Kidney (tissue), 14 donors: ENCODE results near the gene BCAS4. TPM values are rescaled to one million over a fixed set of nuclear protein-coding genes. Genes with fewer than 3 reads are reported as not detected.
"Not testable (repeated sequence)": the region's sequence is repeated elsewhere in the genome, so short reads cannot be mapped to it uniquely, and the experiment has no call there.

Source experiments
- DNase-seq, 5 donors: peaks; one replicate each; pipeline ENCODE4 v3.0.0-alpha.2; 2013 to 2020
- FAIRE-seq: peaks from 2 replicates; lab custom pipeline; 2012; peaks lifted over from hg19 to GRCh38; lab: Jason Lieb, UNC
- H3K27ac ChIP-seq, 2 donors: one replicate each; pipeline ENCODE4 v1.7.0; 2013; ENCODE audit warnings: low read depth in 2 of 2, low read length in 2 of 2, inconsistent platforms in 1 of 2
- H3K27me3 ChIP-seq: one replicate; pipeline ENCODE4 v1.7.1; 2013; ENCODE audit warnings: low read length, inconsistent platforms; ENCODE audit not compliant: control insufficient read depth, insufficient read depth
- H3K36me3 ChIP-seq, 3 donors: one replicate each; pipeline versions ENCODE4 v1.7.0 to v1.7.1; 2013; ENCODE audit warnings: low read length in 3 of 3, control low read depth in 1 of 3, inconsistent platforms in 1 of 3; ENCODE audit not compliant: insufficient read depth in 3 of 3, control insufficient read depth in 2 of 3
- H3K4me1 ChIP-seq, 3 donors: one replicate each; pipeline versions ENCODE4 v1.7.0 to v1.7.1; 2013; ENCODE audit warnings: low read length in 3 of 3, inconsistent platforms in 1 of 3, low read depth in 1 of 3; ENCODE audit not compliant: control insufficient read depth in 2 of 3, insufficient read depth in 2 of 3
- H3K4me3 ChIP-seq, 3 donors: one replicate each; pipeline versions ENCODE4 v1.7.0 to v1.8.1; 2013; ENCODE audit warnings: low read length in 3 of 3, control low read depth in 1 of 3, inconsistent platforms in 1 of 3
- H3K9ac ChIP-seq, 3 donors: one replicate each; pipeline versions ENCODE4 v1.7.0 to v1.7.1; 2013; ENCODE audit warnings: low read length in 3 of 3, control low read depth in 1 of 3, inconsistent platforms in 1 of 3
- H3K9me3 ChIP-seq, 3 donors: one replicate each; pipeline versions ENCODE4 v1.7.0 to v1.7.1; 2013; ENCODE audit warnings: low read length in 3 of 3, control low read depth in 1 of 3, inconsistent platforms in 1 of 3; ENCODE audit not compliant: control insufficient read depth in 2 of 3, insufficient read depth in 1 of 3
- CTCF ChIP-seq: IDR thresholded peaks from 3 replicates; pipeline ENCODE4 v1.5.1; 2012; ENCODE audit warnings: mild to moderate bottlenecking, moderate library complexity, borderline replicate concordance; ENCODE audit not compliant: insufficient read depth; ENCODE audit errors: extremely low read depth
- intact Hi-C: fragments of 100-400 bp; cut with DNase I; formaldehyde crosslinking; loops from one replicate; pipeline ENCODE4 v1.11.1; 2022
- polyA plus RNA-seq: library from polyadenylated mRNA; stranded (reverse); fragments of 350-450 nt; fragmentation: Illumina TruSeq; extraction: RNeasy Lipid Tissue Mini Kit (QIAGEN cat#74804); gene quantifications from one replicate; pipeline ENCODE4 v1.2.3, GENCODE V29; 2014; ENCODE audit warnings: low read depth, low replicate concordance; ENCODE audit not compliant: insufficient read depth
- total RNA-seq: library from RNA; stranded (reverse); fragmentation: NEBNext Ultra II Directional; extraction: Animal tissue kit (Norgen Biotek cat#: 25700); gene quantifications from one replicate; pipeline ENCODE4 v1.2.1, GENCODE V29; 2021
- donor health status: control.
- donor health status: control.
- donor health status: control.
- donor health status: control.
- donor health status: control.
- donor health status: DM: yes; HTN: yes; CAD: no.
- donor health status: Normal renal cell carcinoma (clear cell type).

The BCAS4 gene
- total and polyA plus RNA-seq, 2 donors from 2014 or later, result 10.6 to 17.1 TPM

- no peak overlapping the region for H3K9ac ChIP-seq
- FAIRE-seq, result no peak
- H3K27ac ChIP-seq, result no peak overlapping the region
- H3K27me3 ChIP-seq, result no peaks in the 10 kb centered on the region
- H3K4me3 ChIP-seq, result no peak overlapping the region
- no peaks in the 10 kb centered on the region for H3K36me3 ChIP-seq
- H3K4me1 ChIP-seq, result no peaks in the 10 kb centered on the region
- H3K9me3 ChIP-seq, result no peaks in the 10 kb centered on the region
- intact Hi-C loops, result no loop called here
- DNase-seq, result peak in 2 of 5 donors; percentile 34 to 37
- no peak for TF ChIP-seq CTCF
These were observed 18.6 kb upstream of the BCAS4 start for GRCh38 chr20:50776122-50776817.

DNA sequence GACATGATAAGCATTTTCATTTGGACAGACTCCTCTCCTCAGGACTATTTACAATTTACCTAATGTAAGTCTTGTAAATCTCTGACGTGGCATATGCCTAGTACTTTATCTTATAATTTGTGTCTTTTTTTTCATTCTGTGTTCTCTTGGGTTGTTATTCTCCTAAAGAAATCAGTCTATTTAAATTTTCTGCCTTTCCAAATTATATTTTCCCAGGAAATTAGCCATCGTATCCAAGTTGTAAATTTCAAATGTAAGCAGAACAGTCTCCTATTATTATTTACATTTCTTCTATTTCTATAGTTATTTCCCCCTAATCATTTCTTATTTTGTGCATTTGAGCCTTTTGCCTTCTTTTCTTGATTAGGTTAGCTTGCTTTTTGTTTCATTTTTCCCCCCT lies 17.5 kb upstream of the BCAS4 start:
- H3K27ac ChIP-seq, result no peak overlapping the region
- FAIRE-seq, result no peak
- no peaks in the 10 kb centered on the region for H3K9me3 ChIP-seq
- no peak for DNase-seq
- no peak for TF ChIP-seq CTCF
- no peak overlapping the region for H3K4me3 ChIP-seq
- intact Hi-C loops, result no loop called here
- H3K36me3 ChIP-seq, result no peaks in the 10 kb centered on the region
- H3K27me3 ChIP-seq, result no peaks in the 10 kb centered on the region
- H3K9ac ChIP-seq, result no peak overlapping the region
- H3K4me1 ChIP-seq, result no peaks in the 10 kb centered on the region

GRCh38 chr20:50778994-50779393 lies 15.9 kb upstream of the BCAS4 start:
- intact Hi-C loops, H3K9me3 ChIP-seq, H3K27ac ChIP-seq, H3K27me3 ChIP-seq, H3K4me1 ChIP-seq, H3K9ac ChIP-seq, FAIRE-seq, H3K4me3 ChIP-seq, H3K36me3 ChIP-seq: not testable (repeated sequence)
- DNase-seq, result peak in 1 of 5 donors; percentile 33

DNA sequence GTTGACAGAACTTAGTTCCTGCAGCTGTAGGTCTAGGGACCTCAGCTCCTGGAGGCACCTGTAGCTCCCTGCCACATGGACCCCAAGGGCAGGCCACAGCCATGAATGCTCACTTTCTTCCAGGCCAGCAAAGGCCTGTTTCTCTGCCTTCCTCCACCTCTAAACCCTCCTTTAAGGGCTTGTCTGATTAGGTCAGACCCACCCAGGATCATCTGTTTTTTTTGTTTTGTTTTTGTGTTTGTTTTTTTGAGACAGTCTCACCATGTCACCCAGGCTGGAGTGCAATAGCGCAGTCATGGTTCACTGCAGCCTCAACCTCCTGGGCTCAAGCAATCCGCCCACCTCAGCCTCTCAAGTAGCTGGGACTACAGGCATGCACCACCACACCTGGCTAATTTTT lies 11.5 kb upstream of the BCAS4 start:
- no peak for TF ChIP-seq CTCF
- Histone ChIP-seq H3K27me3 (no peaks in the 10 kb centered on the region), H3K9me3 (no peaks in the 10 kb centered on the region), H3K27ac (no peak overlapping the region), H3K4me3 (no peak overlapping the region), H3K9ac (no peak overlapping the region), H3K36me3 (no peaks in the 10 kb centered on the region), H3K4me1 (no peaks in the 10 kb centered on the region)
- FAIRE-seq (no peak), DNase-seq (peak in 1 of 5 donors; percentile 22)
- intact Hi-C loops, result no loop called here
